Testis (tissue), 3 donors: ENCODE measurements around the gene TMEM41A. TPM values are rescaled to one million over a fixed set of nuclear protein-coding genes. Genes with fewer than 3 reads are reported as not detected.

Experiments used
- DNase-seq: peaks from one replicate; pipeline ENCODE4 v3.0.0-alpha.2; 2019
- H3K27ac ChIP-seq, 2 donors: fragments of 200-600 bp; sonication (generic); one replicate each; pipeline ENCODE4 v1.5.1; 2019
- H3K27me3 ChIP-seq: fragments of 200-600 bp; sonication (generic); one replicate; pipeline ENCODE4 v1.5.1; 2019
- H3K36me3 ChIP-seq: fragments of 200-600 bp; sonication (generic); one replicate; pipeline ENCODE4 v1.5.1; 2017; ENCODE audit warnings: low read depth; ENCODE audit errors: missing control alignments
- H3K4me1 ChIP-seq: fragments of 200-600 bp; sonication (generic); one replicate; pipeline ENCODE4 v1.5.1; 2019
- H3K4me3 ChIP-seq, 2 donors: fragments of 200-600 bp; sonication (generic); one replicate each; pipeline ENCODE4 v1.5.1; 2017 to 2019
- H3K9me3 ChIP-seq: fragments of 200-600 bp; sonication (generic); one replicate; pipeline ENCODE4 v1.5.1; 2017
- CTCF ChIP-seq, 3 experiments: fragments of 450-650 bp in 2 of 3; fragments of 200-600 bp in 1 of 3; sonication (generic) in 1 of 3; IDR thresholded peaks; one replicate each; pipeline ENCODE4 v1.5.1; 2016 to 2019; ENCODE audit warnings: antibody characterized with exemption in 3 of 3, mild to moderate bottlenecking in 2 of 3, moderate library complexity in 1 of 3
- POLR2A ChIP-seq: fragments of 450-650 bp; IDR thresholded peaks from one replicate; pipeline ENCODE4 v1.6.1; 2017; ENCODE audit warnings: antibody characterized with exemption, mild to moderate bottlenecking, moderate library complexity
- WGBS, 2 donors: methylation state at CpG; one replicate each; pipeline ENCODE4 v1.1.5; 2018; 5-methylcytosine and 5-hydroxymethylcytosine counted together
- intact Hi-C: fragments of 100-400 bp; cut with DNase I; formaldehyde crosslinking; loops from one replicate; pipeline ENCODE4 v1.15.1; 2023; ENCODE audit warnings: low total_unique reads
- polyA plus RNA-seq: library from polyadenylated mRNA; stranded (reverse); fragments of 350-450 nt; fragmentation: Illumina TruSeq; extraction: RNeasy Lipid Tissue Mini Kit (QIAGEN cat#74804); gene quantifications from one replicate; pipeline ENCODE4 v1.2.3, GENCODE V29; 2014; ENCODE audit warnings: low read depth, low replicate concordance; ENCODE audit not compliant: insufficient read depth
- total RNA-seq, 2 donors: library from RNA; depleted of rRNA; stranded (reverse); fragments of >200 nt; gene quantifications; one replicate each; pipeline ENCODE4 v1.2.3, GENCODE V29; 2016

The TMEM41A gene
- total and polyA plus RNA-seq, 3 donors from 2014 or later, result 29.9 to 38.7 (median 34.4) TPM

- WGBS, 2 donors, result 78 to 89% methylated on average over 4 of the region's 4 CpGs
- H3K27ac ChIP-seq, result no peak overlapping the region
- TF ChIP-seq POLR2A (no peak), CTCF (IDR thresholded peaks at IDR 0.05) (no peak)
Measured at GRCh38 chr3:185511711-185512110, 12.9 kb upstream of the TMEM41A start.

GRCh38 chr3:185508335-185508991 lies 9.6 kb upstream of the TMEM41A start:
- Histone ChIP-seq H3K36me3 (no peaks in the 10 kb centered on the region), H3K4me1 (no peaks in the 10 kb centered on the region), H3K9me3 (no peaks in the 10 kb centered on the region), H3K27me3 (no peaks in the 10 kb centered on the region), H3K4me3 (no peak overlapping the region), H3K27ac (no peak overlapping the region)
- intact Hi-C loops, result no loop called here
- WGBS, 2 donors, result 70 to 77% methylated on average over 19 of the region's 19 CpGs
- DNase-seq, result no peak
- TF ChIP-seq CTCF (IDR thresholded peaks at IDR 0.05) (no peak), POLR2A (no peak)

More at GRCh38 chr3:185511711-185512110, 12.9 kb upstream of the TMEM41A start:
- H3K4me3 ChIP-seq, result no peak overlapping the region
- no peaks in the 10 kb centered on the region for H3K36me3 ChIP-seq
- intact Hi-C loops, result no loop called here
- H3K27me3 ChIP-seq, result no peaks in the 10 kb centered on the region
- H3K9me3 ChIP-seq, result no peaks in the 10 kb centered on the region
- no peaks in the 10 kb centered on the region for H3K4me1 ChIP-seq
- DNase-seq, result no peak

- TF ChIP-seq POLR2A, result no peak
- TF ChIP-seq CTCF (IDR thresholded peaks at IDR 0.05), result no peak
- intact Hi-C loops, result no loop called here
- 65 to 73% methylated on average over 6 of the region's 6 CpGs for WGBS, 2 donors
- no peaks in the 10 kb centered on the region for H3K27me3 ChIP-seq
- no peak for DNase-seq
- H3K27ac ChIP-seq, result no peak overlapping the region
- H3K4me3 ChIP-seq, result no peak overlapping the region
- H3K36me3 ChIP-seq, result no peaks in the 10 kb centered on the region
- H3K4me1 ChIP-seq, result peaks cover 2% of the 10 kb centered on the region
- no peaks in the 10 kb centered on the region for H3K9me3 ChIP-seq
Measured at GRCh38 chr3:185507883-185508282, 9.0 kb upstream of the TMEM41A start.

GRCh38 chr3:185504636-185505035 lies 5.8 kb upstream of the TMEM41A start:
- 68 to 73% methylated on average over 3 of the region's 3 CpGs for WGBS, 2 donors
- no peak for DNase-seq

More at GRCh38 chr3:185504636-185505035, 5.8 kb upstream of the TMEM41A start:
- no peaks in the 10 kb centered on the region for H3K27me3 ChIP-seq
- H3K36me3 ChIP-seq, result no peaks in the 10 kb centered on the region
- H3K4me1 ChIP-seq, result peaks cover 3% of the 10 kb centered on the region
- intact Hi-C loops, result no loop called here
- no peaks in the 10 kb centered on the region for H3K9me3 ChIP-seq
- TF ChIP-seq POLR2A (no peak), CTCF (IDR thresholded peaks at IDR 0.05) (no peak)
- no peak overlapping the region for H3K4me3 ChIP-seq
- H3K27ac ChIP-seq, result no peak overlapping the region
